Stomach smooth muscle (tissue), 2 donors: ENCODE measurements around the gene ANO7.
"Not testable (repeated sequence)": the region's sequence is repeated elsewhere in the genome, so short reads cannot be mapped to it uniquely, and the experiment has no call there.

Experiments used
- H3K27ac ChIP-seq: one replicate; pipeline ENCODE4 v1.7.0; 2013; ENCODE audit warnings: mild to moderate bottlenecking, low read length, inconsistent platforms
- H3K27me3 ChIP-seq, 2 donors: one replicate each; pipeline ENCODE4 v1.7.0; 2013; ENCODE audit warnings: low read length in 2 of 2; ENCODE audit not compliant: insufficient read depth in 2 of 2, control insufficient read depth in 1 of 2
- H3K36me3 ChIP-seq, 2 donors: one replicate each; pipeline ENCODE4 v1.7.0; 2013; ENCODE audit warnings: low read length in 2 of 2; ENCODE audit not compliant: control insufficient read depth in 2 of 2, insufficient read depth in 2 of 2
- H3K4me1 ChIP-seq: one replicate; pipeline ENCODE4 v1.7.0; 2013; ENCODE audit warnings: low read length; ENCODE audit not compliant: control insufficient read depth, insufficient read depth
- H3K4me3 ChIP-seq, 2 donors: one replicate each; pipeline ENCODE4 v1.7.0; 2013; ENCODE audit warnings: low read length in 2 of 2
- H3K9ac ChIP-seq, 2 donors: one replicate each; pipeline ENCODE4 v1.7.0; 2013; ENCODE audit warnings: low read length in 2 of 2, mild to moderate bottlenecking in 1 of 2
- H3K9me3 ChIP-seq, 2 donors: one replicate each; pipeline ENCODE4 v1.7.0; 2013; ENCODE audit warnings: low read length in 2 of 2; ENCODE audit not compliant: control insufficient read depth in 2 of 2
- donor health status: healthy.
- donor health status: Pancreatic carcinoma.

ANO7 gene

GRCh38 chr2:241193271-241193670 lies 4.8 kb downstream of the ANO7 start:
- Histone ChIP-seq H3K36me3 (no peaks in the 10 kb centered on the region), H3K9ac (no peak overlapping the region), H3K27ac (no peak overlapping the region), H3K9me3 (no peaks in the 10 kb centered on the region), H3K4me3 (no peak overlapping the region), H3K4me1 (no peaks in the 10 kb centered on the region), H3K27me3 (no peaks in the 10 kb centered on the region)

GRCh38 chr2:241194811-241195210 lies 6.3 kb downstream of the ANO7 start:
- Histone ChIP-seq H3K9ac (no peak overlapping the region), H3K4me3 (no peak overlapping the region), H3K4me1 (no peaks in the 10 kb centered on the region), H3K27me3 (no peaks in the 10 kb centered on the region), H3K9me3 (no peaks in the 10 kb centered on the region), H3K27ac (no peak overlapping the region), H3K36me3 (no peaks in the 10 kb centered on the region)

GRCh38 chr2:241195506-241196130 lies 7.1 kb downstream of the ANO7 start:
- no peak overlapping the region for H3K4me3 ChIP-seq
- no peaks in the 10 kb centered on the region for H3K9me3 ChIP-seq
- no peaks in the 10 kb centered on the region for H3K4me1 ChIP-seq
- no peak overlapping the region for H3K9ac ChIP-seq
- H3K36me3 ChIP-seq, result no peaks in the 10 kb centered on the region
- no peak overlapping the region for H3K27ac ChIP-seq
- no peaks in the 10 kb centered on the region for H3K27me3 ChIP-seq

DNA sequence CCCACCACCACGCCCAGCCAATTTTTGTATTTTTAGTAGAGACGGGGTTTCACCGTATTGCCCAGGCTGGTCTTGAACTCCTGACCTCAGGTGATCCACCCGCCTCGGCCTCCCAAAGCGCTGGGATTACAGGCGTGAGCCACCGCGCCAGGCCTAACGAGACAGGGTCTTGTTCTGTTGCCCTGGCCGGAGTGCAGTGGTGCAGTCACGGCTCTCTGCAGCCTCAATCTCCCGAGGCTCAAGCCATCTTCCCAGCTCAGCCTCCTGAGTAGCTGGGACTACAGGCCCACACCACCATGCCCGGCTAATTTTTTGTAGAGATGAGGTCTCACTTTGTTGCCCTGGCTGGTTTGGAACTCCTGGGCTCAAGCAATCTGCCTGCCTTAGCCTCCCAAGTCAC lies 8.8 kb downstream of the ANO7 start:
- H3K27me3 ChIP-seq, H3K36me3 ChIP-seq, H3K4me3 ChIP-seq, H3K27ac ChIP-seq, H3K4me1 ChIP-seq, H3K9me3 ChIP-seq, H3K9ac ChIP-seq: not testable (repeated sequence)

- Histone ChIP-seq H3K9me3 (no peaks in the 10 kb centered on the region), H3K27ac (no peak overlapping the region), H3K4me3 (no peak overlapping the region), H3K4me1 (no peaks in the 10 kb centered on the region), H3K27me3 (no peaks in the 10 kb centered on the region), H3K9ac (no peak overlapping the region), H3K36me3 (no peaks in the 10 kb centered on the region)
These were observed 9.5 kb downstream of the ANO7 start for GRCh38 chr2:241197947-241198346.

DNA sequence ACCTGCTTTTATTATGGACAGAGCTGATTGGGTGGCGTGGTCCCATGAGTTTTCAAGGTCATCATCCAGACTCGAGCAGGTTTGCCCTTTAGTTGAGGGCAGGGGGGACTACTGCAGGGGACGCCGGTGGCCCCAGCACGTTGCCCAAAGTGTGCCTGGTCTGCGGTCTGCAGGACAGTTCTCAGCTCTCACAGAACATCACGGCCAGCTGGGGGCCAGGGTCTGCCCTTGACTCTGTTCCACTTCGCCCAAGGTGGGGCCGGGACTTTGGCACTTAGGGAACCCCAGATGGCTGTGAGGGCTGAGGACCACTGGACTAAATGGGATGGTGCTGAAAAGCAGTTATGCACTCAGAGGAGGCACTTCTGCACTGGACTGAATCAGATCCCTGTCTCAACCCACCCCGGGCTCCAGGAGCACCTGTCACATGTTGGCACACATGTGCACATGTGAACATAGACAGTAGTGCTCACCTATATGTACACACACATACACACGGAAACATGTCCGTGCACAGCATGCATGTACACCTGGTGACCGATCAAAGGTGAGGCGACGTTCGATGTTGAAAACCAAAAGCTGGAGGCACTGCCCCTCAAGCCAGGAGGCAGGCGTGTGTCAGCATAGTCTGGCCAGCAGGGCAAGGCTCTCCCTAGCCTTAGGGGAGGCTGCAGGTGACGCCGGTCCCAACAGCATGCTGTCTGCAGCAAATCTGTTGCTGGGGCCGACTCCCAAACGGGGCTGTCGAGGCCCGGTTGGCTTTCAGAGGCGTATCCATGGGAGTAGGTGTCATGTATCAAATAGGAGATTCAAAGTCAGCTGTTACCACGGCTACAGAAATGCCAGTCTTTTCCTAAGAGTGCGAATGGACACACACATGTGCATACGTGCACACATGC lies 10.2 kb downstream of the ANO7 start:
- H3K9me3 ChIP-seq, result no peaks in the 10 kb centered on the region
- no peaks in the 10 kb centered on the region for H3K36me3 ChIP-seq

DNA sequence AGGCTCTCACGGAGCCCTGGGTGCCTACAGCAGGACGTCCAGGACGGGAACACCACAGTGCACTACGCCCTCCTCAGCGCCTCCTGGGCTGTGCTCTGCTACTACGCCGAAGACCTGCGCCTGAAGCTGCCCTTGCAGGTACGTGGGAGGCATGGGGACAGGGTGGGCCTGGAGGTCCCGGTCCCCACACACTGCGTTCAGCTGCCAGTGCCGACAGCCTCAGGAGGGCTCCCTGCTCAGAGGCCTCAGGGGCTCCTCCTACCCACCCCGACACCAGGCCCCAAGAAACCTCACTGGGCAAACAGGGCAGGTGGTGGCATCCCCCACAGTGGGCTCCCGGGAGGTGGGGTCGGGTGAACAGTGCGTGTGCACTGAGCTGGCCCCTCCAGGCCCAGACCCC lies 10.8 kb downstream of the ANO7 start:
- H3K9ac ChIP-seq, result no peak overlapping the region
- no peaks in the 10 kb centered on the region for H3K27me3 ChIP-seq
- H3K36me3 ChIP-seq, result no peaks in the 10 kb centered on the region
- H3K9me3 ChIP-seq, result no peaks in the 10 kb centered on the region
- H3K4me3 ChIP-seq, result no peak overlapping the region
- no peaks in the 10 kb centered on the region for H3K4me1 ChIP-seq
- H3K27ac ChIP-seq, result no peak overlapping the region

More for the DNA sequence above, 10.2 kb downstream of the ANO7 start:
- Histone ChIP-seq H3K9ac (no peak overlapping the region), H3K27me3 (no peaks in the 10 kb centered on the region), H3K4me1 (no peaks in the 10 kb centered on the region), H3K27ac (no peak overlapping the region), H3K4me3 (no peak overlapping the region)

- Histone ChIP-seq H3K4me3 (no peak overlapping the region), H3K9me3 (no peaks in the 10 kb centered on the region)
These were observed 11.7 kb downstream of the ANO7 start for GRCh38 chr2:241199897-241200821.

DNA sequence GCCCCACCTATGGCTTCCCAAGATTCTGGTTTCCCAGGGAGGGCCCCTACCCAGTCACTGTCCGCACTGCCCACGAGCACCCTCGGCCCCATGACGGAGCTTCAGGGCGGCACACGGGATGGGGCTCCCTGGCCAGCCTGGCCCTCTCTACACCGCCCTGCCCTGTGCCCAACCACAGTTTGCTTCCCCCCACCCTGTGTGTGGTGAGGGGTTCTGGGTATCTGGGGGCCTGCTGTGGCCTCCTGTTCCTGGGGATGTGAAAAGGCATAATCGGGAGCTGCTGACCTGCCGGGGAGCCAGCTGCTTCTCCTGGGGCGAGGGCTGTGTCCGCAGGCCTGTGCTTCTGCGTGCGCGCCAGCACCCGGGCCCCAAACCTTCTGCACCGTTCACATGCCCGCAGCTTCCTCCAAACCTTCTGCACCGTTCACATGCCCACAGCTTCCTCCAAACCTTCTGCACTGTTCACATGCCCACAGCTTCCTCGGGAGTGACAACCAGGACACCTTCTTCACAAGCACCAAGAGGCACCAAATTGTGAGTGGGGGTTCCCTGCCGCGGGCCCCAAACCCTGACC lies 12.4 kb downstream of the ANO7 start:
- no peaks in the 10 kb centered on the region for H3K4me1 ChIP-seq
- H3K36me3 ChIP-seq, result no peaks in the 10 kb centered on the region
- H3K4me3 ChIP-seq, result no peak overlapping the region
- no peak overlapping the region for H3K27ac ChIP-seq
- no peaks in the 10 kb centered on the region for H3K9me3 ChIP-seq
- H3K27me3 ChIP-seq, result no peaks in the 10 kb centered on the region
- H3K9ac ChIP-seq, result no peak overlapping the region

More at GRCh38 chr2:241199897-241200821, 11.7 kb downstream of the ANO7 start:
- no peaks in the 10 kb centered on the region for H3K4me1 ChIP-seq
- no peak overlapping the region for H3K9ac ChIP-seq
- H3K36me3 ChIP-seq, result no peaks in the 10 kb centered on the region
- no peak overlapping the region for H3K27ac ChIP-seq
- H3K27me3 ChIP-seq, result no peaks in the 10 kb centered on the region

DNA sequence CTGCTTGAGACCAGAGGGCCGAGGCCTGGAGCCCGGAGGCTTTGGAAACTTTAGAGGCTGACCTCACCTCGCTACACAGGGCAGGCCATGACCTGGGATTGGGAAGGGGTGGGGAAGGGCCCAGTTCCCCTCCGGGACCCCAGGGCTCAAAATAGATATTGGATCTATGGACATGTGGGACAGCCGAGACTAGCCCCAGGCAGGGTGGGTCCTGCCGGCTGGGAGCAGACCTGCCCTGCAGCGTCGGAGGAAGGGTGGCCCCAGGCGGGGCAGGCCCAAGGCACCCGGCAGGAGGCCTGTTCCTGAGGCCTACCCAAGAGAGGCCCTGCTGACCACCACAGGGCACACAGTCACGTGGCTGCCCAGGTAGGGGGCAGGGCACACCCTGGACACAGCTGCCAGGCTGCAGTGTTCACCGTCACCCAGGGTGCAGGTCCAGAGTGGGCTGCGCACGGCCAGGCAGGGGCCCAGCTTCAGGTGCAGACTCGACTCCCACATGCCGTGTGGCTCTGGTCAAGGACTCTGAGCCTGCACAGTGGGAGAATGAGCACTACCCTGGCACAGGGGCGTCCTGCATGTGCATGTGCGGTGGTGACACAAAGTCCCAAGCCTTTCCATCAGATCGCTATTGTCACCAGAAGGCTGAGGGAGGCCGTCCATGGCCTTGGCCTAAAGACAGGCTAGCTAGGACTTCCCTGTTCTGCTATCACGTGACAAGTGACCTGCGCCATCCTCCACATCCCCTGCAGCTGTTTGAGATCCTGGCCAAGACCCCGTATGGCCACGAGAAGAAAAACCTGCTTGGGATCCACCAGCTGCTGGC lies 13.2 kb downstream of the ANO7 start:
- no peaks in the 10 kb centered on the region for H3K27me3 ChIP-seq
- H3K9ac ChIP-seq, result no peak overlapping the region
- H3K9me3 ChIP-seq, result no peaks in the 10 kb centered on the region
- H3K4me3 ChIP-seq, result no peak overlapping the region
- H3K4me1 ChIP-seq, result no peaks in the 10 kb centered on the region
- no peak overlapping the region for H3K27ac ChIP-seq
- H3K36me3 ChIP-seq, result no peaks in the 10 kb centered on the region
